Measurements from ENCODE around the gene LMNB1.
"Not testable (repeated sequence)": the region's sequence is repeated elsewhere in the genome, so short reads cannot be mapped to it uniquely, and the experiment has no call there.

Gene LMNB1, protein sequence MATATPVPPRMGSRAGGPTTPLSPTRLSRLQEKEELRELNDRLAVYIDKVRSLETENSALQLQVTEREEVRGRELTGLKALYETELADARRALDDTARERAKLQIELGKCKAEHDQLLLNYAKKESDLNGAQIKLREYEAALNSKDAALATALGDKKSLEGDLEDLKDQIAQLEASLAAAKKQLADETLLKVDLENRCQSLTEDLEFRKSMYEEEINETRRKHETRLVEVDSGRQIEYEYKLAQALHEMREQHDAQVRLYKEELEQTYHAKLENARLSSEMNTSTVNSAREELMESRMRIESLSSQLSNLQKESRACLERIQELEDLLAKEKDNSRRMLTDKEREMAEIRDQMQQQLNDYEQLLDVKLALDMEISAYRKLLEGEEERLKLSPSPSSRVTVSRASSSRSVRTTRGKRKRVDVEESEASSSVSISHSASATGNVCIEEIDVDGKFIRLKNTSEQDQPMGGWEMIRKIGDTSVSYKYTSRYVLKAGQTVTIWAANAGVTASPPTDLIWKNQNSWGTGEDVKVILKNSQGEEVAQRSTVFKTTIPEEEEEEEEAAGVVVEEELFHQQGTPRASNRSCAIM

DNA sequence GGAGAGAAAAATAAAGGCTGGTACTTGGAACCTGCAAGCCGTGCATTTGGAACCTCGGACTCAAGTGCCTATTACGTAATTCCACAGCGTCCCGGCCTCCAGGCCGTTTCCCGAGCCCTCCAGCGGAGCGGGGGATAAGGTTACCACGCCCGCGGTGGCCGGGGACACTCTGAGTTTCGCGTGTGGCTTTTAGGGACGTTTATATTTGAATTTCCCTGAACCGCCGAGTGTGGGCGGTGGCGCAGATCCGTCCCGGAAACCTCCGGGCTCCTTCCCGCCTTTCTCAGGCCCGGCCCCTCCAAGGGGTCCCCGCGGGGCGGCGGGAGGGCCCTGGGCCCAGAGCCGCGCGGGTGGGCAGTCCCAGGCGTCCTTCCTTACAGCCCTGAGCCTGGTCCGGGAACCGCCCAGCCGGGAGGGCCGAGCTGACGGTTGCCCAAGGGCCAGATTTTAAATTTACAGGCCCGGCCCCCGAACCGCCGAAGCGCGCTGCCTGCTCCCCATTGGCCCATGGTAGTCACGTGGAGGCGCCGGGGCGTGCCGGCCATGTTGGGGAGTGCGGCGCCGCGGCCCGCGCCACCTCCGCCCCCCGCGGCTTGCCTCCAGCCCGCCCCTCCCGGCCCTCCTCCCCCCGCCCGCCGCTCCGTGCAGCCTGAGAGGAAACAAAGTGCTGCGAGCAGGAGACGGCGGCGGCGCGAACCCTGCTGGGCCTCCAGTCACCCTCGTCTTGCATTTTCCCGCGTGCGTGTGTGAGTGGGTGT is at the start of gene LMNB1:
TSS of gene LMNB1 (plus strand) at position 638 of the 758 bp plus-strand sequence. CDS start 373 bp downstream, outside the sequence.
- peak; percentile 47 for DNase-seq

- DNase-seq: no peak
Observed at GRCh38 chr5:126732716-126733115, 44.2 kb upstream of the LMNB1 start.

GRCh38 chr5:126734573-126734972 is 42.4 kb upstream of the LMNB1 start:
- DNase-seq: not testable (repeated sequence)

DNA sequence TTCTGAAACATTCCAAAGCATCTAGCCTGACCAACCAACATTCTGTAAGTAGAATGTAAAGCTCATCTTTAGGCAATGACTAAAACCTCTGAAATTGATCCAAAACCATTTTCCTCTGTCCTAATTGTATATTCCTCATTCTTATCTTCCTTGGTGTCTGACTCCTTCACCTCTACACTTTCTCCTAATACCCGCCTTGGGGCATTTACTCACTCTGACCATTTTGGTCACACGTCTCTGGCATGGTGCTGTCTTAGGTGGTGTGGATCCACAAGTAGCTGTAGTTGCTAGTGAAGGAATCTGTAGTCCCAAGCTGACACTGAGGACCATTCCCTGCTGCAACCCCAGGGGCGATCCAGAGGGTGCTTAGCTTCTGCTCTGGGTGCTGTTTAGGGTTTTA is 40.8 kb upstream of the LMNB1 start:
- no peak for DNase-seq

DNA sequence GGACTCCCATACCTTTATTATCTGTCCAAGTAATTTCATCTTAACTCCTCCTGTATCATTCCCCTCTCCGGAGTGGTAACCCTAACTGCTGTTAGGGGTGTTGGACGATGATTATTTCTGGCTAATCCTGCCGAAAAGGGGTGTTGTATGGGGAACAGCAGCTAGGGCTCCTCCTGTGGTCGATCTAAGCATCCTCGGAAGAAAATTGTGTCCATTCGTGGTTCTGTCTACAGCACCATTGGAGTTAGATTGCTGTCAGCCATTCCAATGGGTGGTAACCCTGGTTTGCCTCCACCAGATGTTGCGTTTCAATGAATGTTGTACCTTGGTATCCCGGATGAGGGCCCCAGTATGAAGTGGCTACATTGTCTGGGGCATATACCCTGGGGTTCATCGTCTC is 35.6 kb upstream of the LMNB1 start:
- no peak for DNase-seq

DNA sequence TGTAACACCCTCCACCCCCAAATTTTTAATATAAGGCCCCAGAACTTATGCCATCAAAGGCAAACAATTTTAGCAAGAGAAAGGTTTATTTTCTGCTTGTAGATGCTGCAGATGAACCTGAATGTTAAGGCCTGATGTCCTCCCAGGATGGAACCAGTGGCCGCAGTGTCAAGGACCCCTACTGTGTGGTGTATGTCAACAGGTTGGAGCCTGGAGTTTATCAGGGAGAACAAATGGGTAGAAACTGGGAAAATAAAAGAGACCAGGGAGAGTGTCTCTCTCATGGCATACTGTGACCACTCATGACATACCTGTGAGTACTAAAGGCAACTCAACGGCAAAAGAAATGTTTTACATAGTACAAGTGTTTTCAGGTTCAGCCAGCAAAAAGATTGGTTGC is 34.5 kb upstream of the LMNB1 start:
- DNase-seq: no peak

DNA sequence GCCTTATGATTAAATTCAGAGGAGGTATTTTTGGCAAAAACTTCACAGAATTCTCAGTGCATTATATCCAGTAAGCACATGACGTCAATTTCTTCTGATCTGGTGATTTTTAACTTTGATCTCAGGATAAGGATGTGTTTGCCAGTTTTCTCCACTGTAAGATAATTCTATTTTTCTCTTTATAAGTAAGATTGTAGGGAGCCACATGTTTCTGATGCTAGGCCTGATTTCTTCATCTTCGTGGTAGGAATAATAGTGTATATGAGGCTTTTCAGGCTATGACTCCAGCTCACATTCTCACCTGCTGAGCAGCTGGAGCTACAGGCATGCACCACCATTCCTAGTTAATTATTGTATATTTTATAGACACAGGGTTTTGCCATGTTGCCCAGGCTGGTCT is 32.1 kb upstream of the LMNB1 start:
- no peak for DNase-seq

- DNase-seq: no peak
Observed at GRCh38 chr5:126745259-126745992, 31.5 kb upstream of the LMNB1 start.

- DNase-seq: no peak
Observed at GRCh38 chr5:126746290-126746689, 30.6 kb upstream of the LMNB1 start.

DNA sequence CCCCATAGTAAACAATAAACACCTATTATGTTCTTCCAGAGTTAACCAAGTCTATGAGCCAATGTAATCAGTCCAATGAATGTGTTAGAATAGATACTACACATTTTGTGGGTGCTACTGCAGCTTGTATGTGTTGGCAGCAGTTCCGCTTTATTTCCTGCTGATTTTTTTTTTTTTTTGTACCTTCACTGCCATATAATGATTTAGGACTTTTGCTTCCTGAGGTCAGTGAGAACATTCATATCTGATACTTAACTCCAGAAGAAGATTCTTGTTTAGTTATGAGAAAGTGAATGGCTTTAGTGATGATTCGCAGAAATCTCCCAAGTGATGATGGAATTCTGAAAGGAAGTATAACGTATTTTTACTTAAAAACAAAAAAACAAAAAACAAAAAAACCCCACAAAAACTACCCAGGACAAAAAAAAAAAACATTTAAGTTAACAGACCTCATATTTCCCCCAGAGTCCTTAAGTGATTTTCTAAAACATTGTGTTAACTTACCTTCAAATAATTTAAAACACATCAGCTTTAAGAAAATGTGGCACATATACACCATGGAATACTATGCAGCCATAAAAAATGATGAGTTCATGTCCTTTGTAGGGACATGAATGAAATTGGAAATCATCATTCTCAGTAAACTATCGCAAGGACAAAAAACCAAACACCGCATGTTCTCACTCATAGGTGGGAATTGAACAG is 24.7 kb upstream of the LMNB1 start:
- DNase-seq: no peak

- DNase-seq: no peak
Observed at GRCh38 chr5:126753227-126753626, 23.7 kb upstream of the LMNB1 start.

- DNase-seq: no peak
Observed at GRCh38 chr5:126754609-126755008, 22.3 kb upstream of the LMNB1 start.

DNA sequence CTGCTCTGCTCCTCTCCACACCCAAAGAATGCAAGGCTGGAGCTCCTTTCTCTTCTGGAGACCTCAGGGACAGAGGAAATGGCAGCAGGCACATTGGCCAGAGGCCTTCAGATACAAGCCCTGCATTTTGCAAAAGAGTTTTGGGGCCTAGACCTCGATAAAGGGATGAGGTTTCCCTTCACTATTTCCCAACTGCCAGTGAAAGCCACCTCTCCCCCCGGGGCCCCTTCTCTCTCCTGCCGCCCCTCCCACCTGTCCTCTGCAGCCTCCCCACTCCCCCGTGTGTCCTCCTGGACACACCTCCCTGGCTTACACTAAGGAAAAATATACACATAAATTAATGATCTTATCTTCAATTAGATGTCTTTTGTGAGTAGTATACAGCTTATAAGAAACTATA is 21.3 kb upstream of the LMNB1 start:
- no peak for DNase-seq

DNA sequence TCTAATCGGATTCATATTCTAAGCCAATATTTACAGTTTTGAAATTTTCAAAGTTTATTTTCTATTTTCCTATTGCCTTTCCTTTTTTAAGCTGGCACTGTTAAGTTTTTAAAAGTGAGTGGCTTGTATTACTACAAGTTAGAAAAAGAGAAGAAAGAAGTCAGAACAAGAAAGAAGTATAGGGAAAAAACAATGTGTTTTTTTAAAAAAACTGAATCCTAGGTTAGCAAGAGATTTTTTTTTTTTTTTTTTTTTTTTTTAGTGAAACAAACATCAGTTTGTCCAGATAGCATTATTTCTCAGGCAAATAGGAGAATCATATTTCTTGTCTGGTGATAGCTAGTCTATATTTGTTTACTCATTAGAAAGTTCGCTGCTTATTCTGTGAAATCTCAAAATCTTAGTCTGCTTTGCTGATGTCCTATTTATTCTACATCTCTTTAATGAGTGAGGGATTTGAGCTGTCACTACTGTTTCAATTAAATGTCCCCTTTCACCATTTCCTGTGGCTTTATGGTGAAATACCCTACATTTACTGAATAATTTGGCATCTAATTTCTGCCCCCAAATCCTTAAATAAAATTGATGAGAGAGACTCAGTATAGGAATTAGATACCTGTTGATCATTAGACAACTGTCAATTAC is 19.1 kb upstream of the LMNB1 start:
- no peak for DNase-seq

DNA sequence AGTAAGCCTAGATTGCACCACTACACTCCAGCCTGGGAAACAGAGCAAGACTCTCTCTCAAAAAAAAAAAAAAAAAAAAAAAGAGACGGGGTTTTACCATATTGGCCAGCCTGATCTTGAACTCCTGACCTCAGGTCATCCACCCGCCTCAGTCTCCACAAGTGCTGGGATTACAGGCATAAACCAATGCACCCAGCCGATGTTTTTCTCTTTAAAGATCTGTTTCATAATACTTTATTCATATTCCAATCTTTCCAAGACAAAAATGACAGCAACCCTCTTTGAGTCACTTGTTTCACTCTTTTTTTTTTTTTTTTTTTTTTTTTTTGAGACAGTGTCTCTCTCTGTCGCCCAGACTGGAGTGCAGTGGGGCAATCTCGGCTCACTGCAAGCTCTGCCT is 13.6 kb upstream of the LMNB1 start:
- no peak for DNase-seq

- no peak for DNase-seq
Observed at GRCh38 chr5:126769703-126770102, 7.2 kb upstream of the LMNB1 start.

DNA sequence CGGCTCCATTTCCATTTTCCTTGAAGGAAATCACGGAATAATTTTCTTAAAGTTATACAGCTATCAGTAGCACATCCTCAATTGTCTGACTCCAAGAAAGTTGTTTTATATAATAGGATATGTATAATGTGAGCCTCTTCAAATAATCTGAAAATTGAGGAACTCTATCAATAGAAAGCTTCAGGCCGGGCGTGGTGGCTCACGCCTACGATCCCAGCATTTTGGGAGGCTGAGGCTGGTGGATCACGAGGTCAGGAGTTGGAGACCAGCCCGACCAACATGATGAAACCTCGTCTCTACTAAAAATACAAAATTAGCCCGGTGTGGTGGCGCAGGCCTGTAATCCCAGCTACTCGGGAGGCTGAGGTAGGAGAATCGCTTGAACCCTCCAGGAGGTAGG is 3.4 kb upstream of the LMNB1 start:
- not testable (repeated sequence) for DNase-seq

- not testable (repeated sequence) for DNase-seq
Observed at GRCh38 chr5:126774595-126774994, 2.3 kb upstream of the LMNB1 start.

GRCh38 chr5:126777257-126777974 is 480 bp downstream of the LMNB1 start:
- no peak for DNase-seq

DNA sequence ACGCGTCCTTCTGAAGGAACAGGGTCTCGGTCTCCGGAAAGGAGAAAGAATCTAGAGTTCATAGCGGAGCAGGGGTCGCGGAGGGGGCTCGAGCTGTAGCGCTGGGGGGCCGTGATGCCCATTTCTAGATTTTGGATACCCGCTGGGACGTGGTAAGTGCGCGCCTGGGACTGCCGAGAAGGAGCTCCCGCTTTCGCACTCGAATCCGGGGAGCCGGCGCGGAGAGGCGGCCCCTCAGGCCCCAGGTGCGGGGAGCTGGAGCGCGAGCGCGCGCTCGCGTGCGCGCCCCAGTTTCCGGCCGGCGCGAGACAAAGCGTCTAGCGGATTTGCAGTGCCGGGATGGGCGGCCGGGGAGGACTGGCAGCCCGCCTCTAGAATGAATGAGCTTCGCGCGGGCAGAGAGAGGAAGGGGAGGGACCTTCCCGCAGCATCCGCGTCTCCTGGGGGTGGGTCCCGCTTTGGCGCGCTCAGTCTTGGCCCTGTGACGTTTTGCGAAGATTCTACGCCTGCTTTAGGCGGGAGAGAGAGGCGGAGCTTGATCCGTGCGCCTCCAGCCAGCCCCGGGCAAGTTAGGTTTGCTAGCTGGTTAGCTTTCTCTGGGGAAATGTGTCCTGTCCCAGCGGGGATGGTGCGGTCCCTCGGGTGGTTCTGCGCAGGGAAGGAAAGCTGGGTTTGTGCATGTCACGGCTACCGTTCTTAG is 1.2 kb downstream of the LMNB1 start:
- no peak for DNase-seq
